Measurements from ENCODE around the gene TXNRD1.

DNA sequence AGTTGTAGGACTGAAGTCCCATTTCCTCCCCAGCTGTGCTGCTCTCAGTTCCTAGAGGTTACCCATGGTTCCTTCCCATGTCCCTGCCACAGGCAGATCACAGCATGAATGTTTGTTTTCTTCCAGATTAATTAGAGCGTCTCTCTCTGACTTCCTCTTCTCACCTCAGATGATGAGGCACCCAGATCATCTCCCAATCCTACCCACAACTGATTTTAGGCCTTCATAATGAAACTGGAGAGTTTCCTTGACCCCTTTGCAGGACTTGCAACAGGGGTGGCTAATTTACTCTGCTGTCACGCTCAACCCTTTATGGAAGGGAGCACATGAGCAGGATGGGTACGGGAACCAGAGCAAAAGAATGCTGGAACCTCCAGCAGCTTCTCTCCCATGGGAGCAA, 32.1 kb upstream of the TXNRD1 start:
- TF ChIP-seq, protein P1, sequence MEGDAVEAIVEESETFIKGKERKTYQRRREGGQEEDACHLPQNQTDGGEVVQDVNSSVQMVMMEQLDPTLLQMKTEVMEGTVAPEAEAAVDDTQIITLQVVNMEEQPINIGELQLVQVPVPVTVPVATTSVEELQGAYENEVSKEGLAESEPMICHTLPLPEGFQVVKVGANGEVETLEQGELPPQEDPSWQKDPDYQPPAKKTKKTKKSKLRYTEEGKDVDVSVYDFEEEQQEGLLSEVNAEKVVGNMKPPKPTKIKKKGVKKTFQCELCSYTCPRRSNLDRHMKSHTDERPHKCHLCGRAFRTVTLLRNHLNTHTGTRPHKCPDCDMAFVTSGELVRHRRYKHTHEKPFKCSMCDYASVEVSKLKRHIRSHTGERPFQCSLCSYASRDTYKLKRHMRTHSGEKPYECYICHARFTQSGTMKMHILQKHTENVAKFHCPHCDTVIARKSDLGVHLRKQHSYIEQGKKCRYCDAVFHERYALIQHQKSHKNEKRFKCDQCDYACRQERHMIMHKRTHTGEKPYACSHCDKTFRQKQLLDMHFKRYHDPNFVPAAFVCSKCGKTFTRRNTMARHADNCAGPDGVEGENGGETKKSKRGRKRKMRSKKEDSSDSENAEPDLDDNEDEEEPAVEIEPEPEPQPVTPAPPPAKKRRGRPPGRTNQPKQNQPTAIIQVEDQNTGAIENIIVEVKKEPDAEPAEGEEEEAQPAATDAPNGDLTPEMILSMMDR (IDR thresholded peaks at IDR 0.05), result no peak
- TF ChIP-seq POLR2A (IDR thresholded peaks at IDR 0.05), result no peak

Measured in right lobe of liver (tissue), 4 donors.